Spleen (tissue), 11 donors: ENCODE data around the gene MAP3K2. TPM values are rescaled to one million over a fixed set of nuclear protein-coding genes. Genes with fewer than 3 reads are reported as not detected.
A peak's percentile ranks its signal among the peaks of the same experiment; 100 is the strongest.

Experiments
- DNase-seq: peaks from one replicate; pipeline ENCODE4 v3.0.0-alpha.2; 2020
- H3K27ac ChIP-seq, 8 donors: fragments of 200-600 bp; sonication (generic) in 7 of 8; 1 replicate in 4 of 8; 2 replicates in 4 of 8; pipeline versions ENCODE4 v1.5.0 to v1.8.0; 2016 to 2021; ENCODE audit warnings: inconsistent platforms in 4 of 8, mild to moderate bottlenecking in 4 of 8, moderate library complexity in 1 of 8
- H3K27me3 ChIP-seq, 7 donors: fragments of 200-600 bp; sonication (generic) in 6 of 7; replicated peaks in 1 of 7; 1 replicate in 4 of 7; 2 replicates in 3 of 7; pipeline versions ENCODE4 v1.5.0 to v1.8.0; 2016 to 2021; ENCODE audit warnings: inconsistent platforms in 3 of 7, mild to moderate bottlenecking in 1 of 7
- H3K36me3 ChIP-seq, 6 donors: fragments of 200-600 bp; sonication (generic) in 5 of 6; 1 replicate in 4 of 6; 2 replicates in 2 of 6; pipeline versions ENCODE4 v1.5.0 to v1.8.0; 2016 to 2021; ENCODE audit warnings: inconsistent platforms in 2 of 6
- H3K4me1 ChIP-seq, 6 donors: fragments of 200-600 bp; sonication (generic) in 5 of 6; 1 replicate in 3 of 6; 2 replicates in 3 of 6; pipeline versions ENCODE4 v1.5.0 to v1.8.0; 2016 to 2021; ENCODE audit warnings: inconsistent platforms in 3 of 6
- H3K4me3 ChIP-seq, 8 donors: fragments of 200-600 bp; sonication (generic) in 7 of 8; 1 replicate in 4 of 8; 2 replicates in 4 of 8; pipeline versions ENCODE4 v1.5.0 to v1.8.0; 2016 to 2021; ENCODE audit warnings: inconsistent platforms in 4 of 8, mild to moderate bottlenecking in 4 of 8, moderate library complexity in 2 of 8
- H3K9me3 ChIP-seq, 8 donors: fragments of 200-600 bp; sonication (generic) in 7 of 8; 1 replicate in 4 of 8; 2 replicates in 4 of 8; pipeline versions ENCODE4 v1.5.0 to v1.8.0; 2016 to 2021; ENCODE audit warnings: inconsistent platforms in 4 of 8
- POLR2A ChIP-seq, 3 donors: fragments of 450-650 bp; IDR thresholded peaks; one replicate each; pipeline ENCODE4 v1.5.1; 2017; ENCODE audit warnings: antibody characterized with exemption in 3 of 3, mild to moderate bottlenecking in 1 of 3
- POLR2AphosphoS5 ChIP-seq, 3 donors: sonication (generic); formaldehyde crosslinking; IDR thresholded peaks; one replicate each; pipeline ENCODE4 v1.5.1; 2017; ENCODE audit warnings: antibody characterized with exemption in 3 of 3
- WGBS, 5 donors: extraction: QIAGEN DNeasy Blood & Tissue Kit in 3 of 5; methylation state at CpG; one replicate each; pipeline versions ENCODE4 v1.1.5 to v1.1.7; 2013 to 2018; 5-methylcytosine and 5-hydroxymethylcytosine counted together
- intact Hi-C: fragments of 100-400 bp; cut with DNase I; formaldehyde crosslinking; loops from one replicate; pipeline ENCODE4 v1.15.0; 2023; ENCODE audit warnings: low total_unique reads
- polyA plus RNA-seq, 3 donors: library from polyadenylated mRNA; stranded (reverse); fragments of 200-250 nt; gene quantifications; one replicate each; pipeline ENCODE4 v1.2.1, GENCODE V29; 2013
- total RNA-seq, 7 donors: library from RNA; depleted of rRNA in 3 of 7; stranded (reverse); fragments of >200 nt in 3 of 7; fragmentation: NEBNext Ultra II Directional in 4 of 7; extraction: Animal tissue kit (Norgen Biotek cat#: 25700) in 4 of 7; gene quantifications; one replicate each; pipeline versions ENCODE4 v1.1.0 to v1.2.1, GENCODE V29; 2016 to 2021
- TF ChIP-seq, protein P1 (sequence below), 11 experiments: fragments of 200-600 bp in 7 of 11; fragments of 450-650 bp in 4 of 11; sonication (generic) in 4 of 11; IDR thresholded peaks in 8 of 11; conservative IDR thresholded peaks in 3 of 11; 1 replicate in 7 of 11; 2 replicates in 4 of 11; pipeline versions ENCODE4 v1.4.0 to v1.8.0; 2016 to 2021; ENCODE audit warnings: antibody characterized with exemption in 11 of 11, inconsistent platforms in 4 of 11, mild to moderate bottlenecking in 1 of 11
- donor health status: healthy with polysubstance abuse.
- donor health status: DM: no; HTN: no; CAD: no; lungs with moderate emphysema.
- donor health status: DM: no; HTN: no; CAD: no.
- donor health status: Bipolar disorder and iron deficiency.
- donor health status: healthy.
- donor health status: DM: no; HTN: no; CAD: no.
- donor health status: DM: yes; HTN: yes; CAD: no.

The MAP3K2 gene
- total and polyA plus RNA-seq, 10 donors = 6.5 to 83.9 (median 63.0) TPM

DNA sequence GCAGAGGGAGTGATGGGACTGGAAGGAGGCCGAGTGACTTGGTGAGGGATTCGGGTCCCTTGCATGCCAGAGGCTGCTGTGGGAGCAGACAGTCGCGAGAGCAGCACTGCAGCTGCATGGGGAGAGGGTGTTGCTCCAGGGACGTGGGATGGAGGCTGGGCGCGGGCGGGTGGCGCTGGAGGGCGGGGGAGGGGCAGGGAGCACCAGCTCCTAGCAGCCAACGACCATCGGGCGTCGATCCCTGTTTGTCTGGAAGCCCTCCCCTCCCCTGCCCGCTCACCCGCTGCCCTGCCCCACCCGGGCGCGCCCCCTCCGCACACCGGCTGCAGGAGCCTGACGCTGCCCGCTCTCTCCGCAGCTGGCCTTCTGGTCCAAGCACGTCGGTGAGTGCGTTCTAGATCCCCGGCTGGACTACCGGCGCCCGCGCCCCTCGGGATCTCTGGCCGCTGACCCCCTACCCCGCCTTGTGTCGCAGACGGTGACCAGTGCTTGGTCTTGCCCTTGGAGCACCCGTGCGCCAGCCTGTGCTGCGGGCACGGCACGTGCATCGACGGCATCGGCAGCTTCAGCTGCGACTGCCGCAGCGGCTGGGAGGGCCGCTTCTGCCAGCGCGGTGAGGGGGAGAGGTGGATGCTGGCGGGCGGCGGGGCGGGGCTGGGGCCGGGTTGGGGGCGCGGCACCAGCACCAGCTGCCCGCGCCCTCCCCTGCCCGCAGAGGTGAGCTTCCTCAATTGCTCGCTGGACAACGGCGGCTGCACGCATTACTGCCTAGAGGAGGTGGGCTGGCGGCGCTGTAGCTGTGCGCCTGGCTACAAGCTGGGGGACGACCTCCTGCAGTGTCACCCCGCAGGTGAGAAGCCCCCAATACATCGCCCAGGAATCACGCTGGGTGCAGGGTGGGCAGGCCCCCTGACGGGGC is 35.0 kb upstream of the MAP3K2 start:
- intact Hi-C loops = no loop called here
- Histone ChIP-seq H3K36me3 (no peaks in the 10 kb centered on the region), H3K4me1 (peaks cover 7 to 22% (median 16%) of the 10 kb centered on the region in 6 donors), H3K4me3 (peak overlapping the region; percentile 24 to 69 (median 36)), H3K9me3 (no peaks in the 10 kb centered on the region), H3K27ac (no peak overlapping the region), H3K27me3 (peaks cover 0 to 44% (median 24%) of the 10 kb centered on the region in 7 donors)
- DNase-seq = peak; percentile 89
- peak; percentile 21 to 64 (median 61) for TF ChIP-seq POLR2AphosphoS5 (IDR thresholded peaks at IDR 0.05)
- no peak for TF ChIP-seq POLR2A (IDR thresholded peaks at IDR 0.05)
- TF ChIP-seq, protein P1, sequence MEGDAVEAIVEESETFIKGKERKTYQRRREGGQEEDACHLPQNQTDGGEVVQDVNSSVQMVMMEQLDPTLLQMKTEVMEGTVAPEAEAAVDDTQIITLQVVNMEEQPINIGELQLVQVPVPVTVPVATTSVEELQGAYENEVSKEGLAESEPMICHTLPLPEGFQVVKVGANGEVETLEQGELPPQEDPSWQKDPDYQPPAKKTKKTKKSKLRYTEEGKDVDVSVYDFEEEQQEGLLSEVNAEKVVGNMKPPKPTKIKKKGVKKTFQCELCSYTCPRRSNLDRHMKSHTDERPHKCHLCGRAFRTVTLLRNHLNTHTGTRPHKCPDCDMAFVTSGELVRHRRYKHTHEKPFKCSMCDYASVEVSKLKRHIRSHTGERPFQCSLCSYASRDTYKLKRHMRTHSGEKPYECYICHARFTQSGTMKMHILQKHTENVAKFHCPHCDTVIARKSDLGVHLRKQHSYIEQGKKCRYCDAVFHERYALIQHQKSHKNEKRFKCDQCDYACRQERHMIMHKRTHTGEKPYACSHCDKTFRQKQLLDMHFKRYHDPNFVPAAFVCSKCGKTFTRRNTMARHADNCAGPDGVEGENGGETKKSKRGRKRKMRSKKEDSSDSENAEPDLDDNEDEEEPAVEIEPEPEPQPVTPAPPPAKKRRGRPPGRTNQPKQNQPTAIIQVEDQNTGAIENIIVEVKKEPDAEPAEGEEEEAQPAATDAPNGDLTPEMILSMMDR (IDR thresholded peaks at IDR 0.05 in 8 of 11, conservative IDR thresholded peaks at IDR 0.05 in 3 of 11) = peak in 1 of 11 experiments; percentile 12
- WGBS, 5 donors = 3 to 8% (median 6%) methylated on average over 44 to 73 of the region's 73 CpGs

DNA sequence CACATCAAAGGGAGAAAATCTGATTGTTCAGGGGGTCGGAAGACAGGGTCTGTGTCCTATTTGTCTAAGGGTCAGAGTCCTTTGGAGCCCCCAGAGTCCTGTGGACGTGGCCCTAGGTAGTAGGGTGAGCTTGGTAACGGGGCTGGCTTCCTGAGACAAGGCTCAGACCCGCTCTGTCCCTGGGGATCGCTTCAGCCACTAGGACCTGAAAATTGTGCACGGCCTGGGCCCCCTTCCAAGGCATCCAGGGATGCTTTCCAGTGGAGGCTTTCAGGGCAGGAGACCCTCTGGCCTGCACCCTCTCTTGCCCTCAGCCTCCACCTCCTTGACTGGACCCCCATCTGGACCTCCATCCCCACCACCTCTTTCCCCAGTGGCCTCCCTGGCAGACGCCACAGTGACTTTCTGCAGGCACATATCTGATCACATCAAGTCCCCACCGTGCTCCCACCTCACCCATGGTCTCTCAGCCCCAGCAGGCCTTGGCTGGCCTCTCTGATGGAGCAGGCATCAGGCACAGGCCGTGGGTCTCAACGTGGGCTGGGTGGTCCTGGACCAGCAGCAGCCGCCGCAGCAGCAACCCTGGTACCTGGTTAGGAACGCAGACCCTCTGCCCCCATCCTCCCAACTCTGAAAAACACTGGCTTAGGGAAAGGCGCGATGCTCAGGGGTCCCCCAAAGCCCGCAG is 34.2 kb upstream of the MAP3K2 start:
- Histone ChIP-seq H3K27ac (no peak overlapping the region), H3K4me1 (peaks cover 7 to 25% (median 16%) of the 10 kb centered on the region in 6 donors), H3K36me3 (no peaks in the 10 kb centered on the region), H3K4me3 (no peak overlapping the region), H3K9me3 (no peaks in the 10 kb centered on the region), H3K27me3 (peaks cover 0 to 46% (median 24%) of the 10 kb centered on the region in 7 donors)
- DNase-seq = no peak
- TF ChIP-seq POLR2AphosphoS5 (IDR thresholded peaks at IDR 0.05) (no peak), POLR2A (IDR thresholded peaks at IDR 0.05) (no peak)
- TF ChIP-seq, protein P1 (IDR thresholded peaks at IDR 0.05 in 8 of 11, conservative IDR thresholded peaks at IDR 0.05 in 3 of 11) = no peak
- 72 to 78% (median 73%) methylated on average over 14 to 16 of the region's 16 CpGs for WGBS, 5 donors
- intact Hi-C loops = no loop called here

DNA sequence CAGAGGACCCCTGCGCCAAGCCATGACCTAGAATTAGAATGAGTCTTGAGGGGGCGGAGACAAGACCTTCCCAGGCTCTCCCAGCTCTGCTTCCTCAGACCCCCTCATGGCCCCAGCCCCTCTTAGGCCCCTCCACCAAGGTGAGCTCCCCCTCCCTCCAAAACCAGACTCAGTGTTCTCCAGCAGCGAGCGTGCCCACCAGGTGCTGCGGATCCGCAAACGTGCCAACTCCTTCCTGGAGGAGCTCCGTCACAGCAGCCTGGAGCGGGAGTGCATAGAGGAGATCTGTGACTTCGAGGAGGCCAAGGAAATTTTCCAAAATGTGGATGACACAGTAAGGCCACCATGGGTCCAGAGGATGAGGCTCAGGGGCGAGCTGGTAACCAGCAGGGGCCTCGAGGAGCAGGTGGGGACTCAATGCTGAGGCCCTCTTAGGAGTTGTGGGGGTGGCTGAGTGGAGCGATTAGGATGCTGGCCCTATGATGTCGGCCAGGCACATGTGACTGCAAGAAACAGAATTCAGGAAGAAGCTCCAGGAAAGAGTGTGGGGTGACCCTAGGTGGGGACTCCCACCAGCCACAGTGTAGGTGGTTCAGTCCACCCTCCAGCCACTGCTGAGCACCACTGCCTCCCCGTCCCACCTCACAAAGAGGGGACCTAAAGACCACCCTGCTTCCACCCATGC is 33.5 kb upstream of the MAP3K2 start:
- no peak for DNase-seq
- intact Hi-C loops = no loop called here
- H3K27me3 ChIP-seq = peaks cover 0 to 50% (median 24%) of the 10 kb centered on the region in 7 donors
- no peak for TF ChIP-seq POLR2A (IDR thresholded peaks at IDR 0.05)
- no peak for TF ChIP-seq POLR2AphosphoS5 (IDR thresholded peaks at IDR 0.05)
- TF ChIP-seq, protein P1 (IDR thresholded peaks at IDR 0.05 in 8 of 11, conservative IDR thresholded peaks at IDR 0.05 in 3 of 11) = no peak
- no peaks in the 10 kb centered on the region for H3K9me3 ChIP-seq
- H3K4me1 ChIP-seq = peaks cover 11 to 32% (median 24%) of the 10 kb centered on the region in 6 donors
- no peaks in the 10 kb centered on the region for H3K36me3 ChIP-seq
- no peak overlapping the region for H3K27ac ChIP-seq
- no peak overlapping the region for H3K4me3 ChIP-seq
- 83 to 92% (median 89%) methylated on average over 14 to 15 of the region's 15 CpGs for WGBS, 5 donors
